RWPE1 (cell line): ENCODE measurements around the gene ADCY5.

Experiments
- CTCF ChIA-PET: fragments of 350-600 bp; sonication (Branson Sonifier 250); formaldehyde crosslinking; extraction: SDS; loops from one replicate; lab custom pipeline; 2021; lab: Yijun Ruan, JAX
- POLR2A ChIA-PET: fragments of 400-600 bp; formaldehyde crosslinking; extraction: SDS; loops from one replicate; lab custom pipeline; 2020; ENCODE audit warnings: antibody characterized with exemption; ENCODE audit not compliant: low non-redundant PET; lab: Yijun Ruan, JAX
- DNase-seq: peaks from one replicate; pipeline ENCODE4 v3.0.0; 2012; ENCODE audit warnings: low spot score
- H3K27ac ChIP-seq: fragments of 450-650 bp; 2 replicates; pipeline ENCODE4 v1.5.1; 2017
- TF ChIP-seq, protein P1 (sequence below): fragments of 450-650 bp; conservative IDR thresholded peaks from 2 replicates; pipeline ENCODE4 v1.5.1; 2017; ENCODE audit warnings: low read depth, mild to moderate bottlenecking

The ADCY5 gene

DNA sequence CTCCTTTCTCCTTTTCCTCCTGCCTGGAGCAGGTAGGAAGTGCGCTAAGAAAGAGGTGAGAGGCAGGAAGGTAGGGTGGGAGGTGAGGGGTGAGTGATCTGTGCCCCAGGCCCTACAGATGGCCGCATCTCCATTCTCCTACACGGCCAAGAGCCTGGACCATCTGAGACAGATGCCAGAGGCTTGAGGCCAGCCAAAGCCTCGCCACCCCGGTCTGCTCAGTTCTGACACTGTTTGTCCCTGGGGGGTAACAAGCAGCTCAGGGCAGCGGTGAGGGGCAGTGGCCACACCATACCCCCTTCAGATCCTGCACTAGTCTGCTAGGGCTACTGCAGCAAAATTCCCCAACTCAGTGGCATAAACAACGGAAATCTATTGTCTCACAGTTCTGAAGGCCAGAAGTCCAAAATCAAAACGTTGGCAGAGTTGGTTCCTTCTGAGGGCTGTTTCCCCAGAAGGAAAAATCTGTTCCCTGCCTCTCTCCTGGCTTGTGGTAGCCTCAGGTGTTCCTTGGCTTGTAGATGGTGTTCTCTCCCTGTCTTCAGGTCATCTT, 28.4 kb downstream of the ADCY5 start:
- H3K27ac ChIP-seq = no peak overlapping the region
- ChIA-PET POLR2A (no interaction called here), CTCF (no interaction called here)
- TF ChIP-seq, protein P1, sequence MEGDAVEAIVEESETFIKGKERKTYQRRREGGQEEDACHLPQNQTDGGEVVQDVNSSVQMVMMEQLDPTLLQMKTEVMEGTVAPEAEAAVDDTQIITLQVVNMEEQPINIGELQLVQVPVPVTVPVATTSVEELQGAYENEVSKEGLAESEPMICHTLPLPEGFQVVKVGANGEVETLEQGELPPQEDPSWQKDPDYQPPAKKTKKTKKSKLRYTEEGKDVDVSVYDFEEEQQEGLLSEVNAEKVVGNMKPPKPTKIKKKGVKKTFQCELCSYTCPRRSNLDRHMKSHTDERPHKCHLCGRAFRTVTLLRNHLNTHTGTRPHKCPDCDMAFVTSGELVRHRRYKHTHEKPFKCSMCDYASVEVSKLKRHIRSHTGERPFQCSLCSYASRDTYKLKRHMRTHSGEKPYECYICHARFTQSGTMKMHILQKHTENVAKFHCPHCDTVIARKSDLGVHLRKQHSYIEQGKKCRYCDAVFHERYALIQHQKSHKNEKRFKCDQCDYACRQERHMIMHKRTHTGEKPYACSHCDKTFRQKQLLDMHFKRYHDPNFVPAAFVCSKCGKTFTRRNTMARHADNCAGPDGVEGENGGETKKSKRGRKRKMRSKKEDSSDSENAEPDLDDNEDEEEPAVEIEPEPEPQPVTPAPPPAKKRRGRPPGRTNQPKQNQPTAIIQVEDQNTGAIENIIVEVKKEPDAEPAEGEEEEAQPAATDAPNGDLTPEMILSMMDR = no peak
- DNase-seq = no peak

DNA sequence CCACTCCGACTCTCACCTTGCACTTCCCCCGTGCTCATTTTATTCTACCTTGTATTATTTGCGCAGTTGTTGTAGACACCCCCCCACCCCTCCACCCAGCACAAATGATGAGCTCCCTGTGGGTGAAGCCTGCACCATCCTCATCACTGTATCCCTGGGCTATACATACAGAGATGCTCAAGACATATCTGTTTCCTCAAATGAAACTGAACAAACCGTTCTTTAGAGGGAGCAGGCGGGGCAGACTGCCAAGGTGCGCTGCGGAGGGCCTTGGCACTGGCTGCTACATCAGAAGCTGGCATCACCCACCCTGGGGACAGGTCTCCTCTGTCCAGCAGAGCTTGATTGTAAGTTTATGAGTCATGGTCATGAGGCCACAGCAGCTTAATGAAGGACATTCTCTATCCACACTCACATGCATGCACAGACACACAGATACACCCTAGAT, 29.0 kb downstream of the ADCY5 start:
- CTCF ChIA-PET = no interaction called here
- no peak overlapping the region for H3K27ac ChIP-seq
- POLR2A ChIA-PET = interaction anchor here (0.6 kb wide), 1 partner anchor 30 kb away, joined by 8 read pairs; no protein-coding TSS in a partner anchor
- TF ChIP-seq, protein P1 = no peak
- no peak for DNase-seq

DNA sequence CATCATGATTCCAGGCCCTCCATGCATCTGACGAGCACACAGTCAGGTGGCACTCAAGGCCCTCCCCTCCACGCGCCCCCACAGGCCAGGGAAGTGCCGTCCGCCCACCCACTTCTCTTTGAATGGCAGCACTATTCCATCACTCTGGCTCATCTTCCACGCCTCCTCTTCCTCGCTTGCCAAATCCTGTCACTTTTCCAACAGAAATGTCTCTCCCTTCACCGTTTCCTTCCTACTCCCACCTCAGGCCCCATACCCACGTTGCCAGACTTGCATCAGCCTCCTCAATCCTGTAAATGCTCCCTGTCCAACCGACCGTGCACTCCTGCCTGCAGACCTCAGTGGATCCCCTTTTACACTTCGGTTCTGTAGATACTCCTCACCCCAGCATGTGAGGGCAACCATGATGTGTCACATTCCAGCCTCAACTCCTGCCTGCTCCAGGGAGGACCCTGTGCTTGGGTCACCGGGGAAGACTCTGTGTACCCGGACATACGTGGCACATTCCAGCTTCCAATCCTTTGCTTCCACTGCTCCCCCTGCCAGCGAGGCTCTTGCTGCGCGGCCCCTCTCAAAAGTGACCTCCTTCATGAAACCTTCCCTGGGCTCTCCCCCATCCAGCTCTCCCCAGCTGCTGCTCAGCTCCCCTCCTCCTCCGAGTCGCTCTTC, 29.6 kb downstream of the ADCY5 start:
- TF ChIP-seq, protein P1 = no peak
- ChIA-PET POLR2A (interaction anchor here (0.6 kb wide), 1 partner anchor 31 kb away, joined by 8 read pairs; no protein-coding TSS in a partner anchor), CTCF (no interaction called here)
- no peak overlapping the region for H3K27ac ChIP-seq
- no peak for DNase-seq

DNA sequence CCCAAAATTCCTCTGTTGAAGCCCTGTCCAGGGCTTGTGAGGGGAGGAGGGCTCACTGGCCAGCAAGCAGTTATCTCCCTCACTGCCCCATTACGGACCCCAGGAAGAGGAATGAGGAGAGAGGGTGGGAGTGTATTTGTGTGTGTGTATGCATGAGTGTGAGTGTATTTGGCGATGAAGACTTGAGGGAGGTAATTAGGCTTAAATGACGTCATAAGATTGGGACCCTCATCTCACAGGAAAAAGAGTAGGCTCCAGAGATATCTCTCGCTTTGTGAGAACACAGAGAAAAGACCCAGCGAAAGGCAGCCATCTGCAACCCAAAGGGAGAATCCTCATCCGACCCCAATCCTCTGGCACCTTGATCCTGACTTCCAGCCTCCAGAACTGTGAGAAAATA, 32.2 kb downstream of the ADCY5 start:
- ChIA-PET POLR2A (no interaction called here), CTCF (no interaction called here)
- TF ChIP-seq, protein P1 = no peak

DNA sequence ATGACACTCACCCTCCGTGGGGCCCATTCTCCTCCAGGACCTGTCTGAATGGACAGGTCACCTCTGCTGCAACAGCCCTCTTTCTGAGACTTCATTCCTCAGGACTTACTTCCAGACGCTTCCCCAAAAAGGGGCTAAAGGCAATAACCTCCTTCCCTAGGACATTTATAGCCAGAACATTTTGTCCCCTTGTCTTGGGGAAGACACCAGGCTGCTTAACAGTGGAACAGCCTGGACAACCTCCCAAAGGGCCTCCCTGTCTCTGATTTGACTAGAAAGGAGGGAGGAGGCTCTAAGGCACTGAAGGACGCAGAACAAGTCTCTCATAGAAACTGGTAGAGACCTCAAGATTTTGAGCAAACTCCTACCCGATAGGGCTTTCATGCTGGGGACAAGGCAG, 32.7 kb downstream of the ADCY5 start:
- DNase-seq = no peak
- CTCF ChIA-PET = no interaction called here
- H3K27ac ChIP-seq = no peak overlapping the region
- POLR2A ChIA-PET = no interaction called here
- TF ChIP-seq, protein P1 = no peak

More for the DNA sequence above, 32.2 kb downstream of the ADCY5 start:
- no peak for DNase-seq
- no peak overlapping the region for H3K27ac ChIP-seq

DNA sequence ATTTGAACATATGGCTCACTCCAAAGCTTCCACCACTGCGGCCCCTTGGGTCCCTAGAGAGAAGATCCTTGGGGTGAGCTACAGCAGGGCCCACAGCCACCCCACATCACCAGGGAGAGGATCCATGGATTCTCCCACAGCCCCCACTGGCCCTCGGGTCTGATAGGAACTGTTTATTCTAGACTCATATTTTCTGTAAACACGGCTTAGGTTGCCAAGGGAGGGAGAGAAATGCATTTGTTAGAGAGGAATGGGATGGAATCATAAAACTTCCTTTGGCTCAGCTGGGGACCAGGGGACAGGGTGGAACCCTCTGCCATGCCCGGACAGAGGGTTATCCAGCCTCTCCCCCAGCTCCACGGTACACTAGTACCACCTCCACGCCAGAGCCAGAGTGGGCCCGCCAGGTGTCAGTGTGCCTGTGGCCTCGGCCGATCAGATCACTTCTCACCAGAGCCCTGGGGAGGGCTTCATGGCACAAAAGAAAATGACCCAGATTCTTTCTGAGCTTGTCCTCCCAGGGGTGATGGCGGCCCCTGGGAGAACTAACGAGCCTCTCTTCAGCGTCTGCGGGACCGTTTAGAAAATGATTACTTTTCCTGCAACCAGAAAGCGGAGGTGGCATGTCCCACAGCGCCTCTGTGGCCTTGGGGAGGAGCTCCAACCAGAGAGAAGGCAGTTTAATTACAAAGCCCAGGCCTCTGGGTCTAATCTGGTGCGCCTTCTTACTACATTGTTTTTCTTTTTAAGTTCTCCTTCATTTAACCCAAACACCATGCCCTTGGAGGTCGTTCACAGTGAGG, 33.7 kb downstream of the ADCY5 start:
- DNase-seq = no peak
- no peak overlapping the region for H3K27ac ChIP-seq
- TF ChIP-seq, protein P1 = no peak
- POLR2A ChIA-PET = no interaction called here
- CTCF ChIA-PET = interaction anchor here (0.6 kb wide), 1 partner anchor 8 kb away, joined by 4 read pairs; no protein-coding TSS in a partner anchor
